NCI-H748 (cell line): ENCODE data around the gene ADCY2.
"Not testable (repeated sequence)": the region's sequence is repeated elsewhere in the genome, so short reads cannot be mapped to it uniquely, and the experiment has no call there.

ENCODE experiments used
- DNase-seq: peaks from one replicate; lab custom pipeline; 2025; ENCODE audit not compliant: unreplicated experiment; lab: John Stamatoyannopoulos, UW

Gene ADCY2

DNA sequence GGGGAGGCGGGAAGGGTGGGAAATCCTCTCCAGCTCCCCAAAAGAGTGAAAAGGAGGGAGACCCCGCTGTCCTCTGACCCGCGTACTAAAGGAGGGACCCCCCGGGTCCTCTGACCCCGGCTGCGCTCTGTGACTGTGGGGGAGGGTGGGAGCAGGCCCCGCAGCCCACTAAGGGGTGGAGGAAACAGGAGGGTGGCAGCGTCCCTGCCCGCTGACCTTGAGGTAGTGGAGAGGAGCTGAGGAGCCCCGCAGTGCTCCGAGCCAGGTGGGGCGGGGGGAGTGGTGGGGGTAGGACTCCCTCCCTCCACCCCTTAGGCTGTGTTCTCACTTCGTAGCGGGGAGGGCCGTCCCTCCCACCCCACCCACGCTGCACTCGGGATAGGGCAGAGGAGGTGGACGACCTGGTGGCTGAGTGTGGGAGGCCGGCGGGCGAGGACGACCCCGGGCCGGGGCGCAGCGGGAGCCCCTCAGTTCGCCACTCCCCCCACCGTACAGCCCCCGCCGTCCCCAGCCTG, 449 bp upstream of the ADCY2 start:
- no peak for DNase-seq

DNA sequence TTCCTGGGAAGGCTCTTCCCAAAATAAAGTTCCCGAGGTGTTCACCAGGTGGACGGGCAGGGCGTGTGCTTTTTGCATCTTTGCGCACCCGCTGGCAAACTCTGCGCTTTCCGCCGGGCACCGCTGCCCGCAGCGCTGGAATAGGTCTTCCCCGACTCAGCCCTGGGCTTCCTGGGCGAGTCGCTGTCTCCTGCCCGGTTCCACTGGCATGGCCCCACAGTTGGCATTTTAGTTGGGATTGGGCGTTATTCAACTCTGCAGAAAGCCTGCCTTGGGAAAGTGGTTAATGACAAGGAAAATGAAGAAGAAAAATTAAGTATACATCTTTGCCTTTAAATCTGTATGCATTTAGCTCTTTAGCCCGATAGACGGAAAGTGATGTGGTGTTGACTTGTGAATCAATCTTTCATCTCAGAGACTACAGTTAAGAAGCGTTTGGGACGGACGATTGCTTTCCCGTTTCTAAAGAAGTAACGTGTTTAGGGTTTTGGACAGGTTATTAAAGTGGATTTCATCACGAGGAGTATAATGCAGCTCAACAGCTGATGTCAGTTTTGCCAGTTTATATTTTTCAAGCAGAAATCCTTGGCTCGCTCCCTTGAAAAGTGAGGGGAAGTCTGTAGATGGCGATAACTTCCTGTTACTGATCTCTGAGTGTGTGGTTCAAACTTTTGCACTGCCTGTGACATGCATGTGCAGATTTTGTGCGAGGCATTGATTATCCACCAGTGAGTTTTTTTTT, 946 bp downstream of the ADCY2 start:
- DNase-seq, result peak; percentile 78

DNA sequence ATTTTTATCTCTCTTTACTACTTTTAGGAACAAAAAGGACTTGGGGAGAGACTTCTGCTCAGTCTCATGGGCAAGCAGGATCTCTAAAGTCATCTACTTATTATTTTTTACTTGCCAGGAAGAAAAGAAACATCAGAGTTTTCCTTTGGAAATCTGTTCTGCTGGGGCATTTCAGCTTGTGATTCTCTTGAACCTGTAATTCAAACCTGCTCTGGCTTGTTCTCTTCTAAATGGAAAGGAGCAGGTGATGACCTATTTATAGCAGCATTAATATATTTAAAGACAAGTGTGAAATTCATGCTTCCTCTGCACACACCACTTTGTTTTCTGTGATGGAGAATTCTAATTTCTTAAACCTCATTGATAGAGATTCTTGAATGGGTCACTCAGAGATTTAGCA, 2.0 kb downstream of the ADCY2 start:
- DNase-seq, result no peak

DNA sequence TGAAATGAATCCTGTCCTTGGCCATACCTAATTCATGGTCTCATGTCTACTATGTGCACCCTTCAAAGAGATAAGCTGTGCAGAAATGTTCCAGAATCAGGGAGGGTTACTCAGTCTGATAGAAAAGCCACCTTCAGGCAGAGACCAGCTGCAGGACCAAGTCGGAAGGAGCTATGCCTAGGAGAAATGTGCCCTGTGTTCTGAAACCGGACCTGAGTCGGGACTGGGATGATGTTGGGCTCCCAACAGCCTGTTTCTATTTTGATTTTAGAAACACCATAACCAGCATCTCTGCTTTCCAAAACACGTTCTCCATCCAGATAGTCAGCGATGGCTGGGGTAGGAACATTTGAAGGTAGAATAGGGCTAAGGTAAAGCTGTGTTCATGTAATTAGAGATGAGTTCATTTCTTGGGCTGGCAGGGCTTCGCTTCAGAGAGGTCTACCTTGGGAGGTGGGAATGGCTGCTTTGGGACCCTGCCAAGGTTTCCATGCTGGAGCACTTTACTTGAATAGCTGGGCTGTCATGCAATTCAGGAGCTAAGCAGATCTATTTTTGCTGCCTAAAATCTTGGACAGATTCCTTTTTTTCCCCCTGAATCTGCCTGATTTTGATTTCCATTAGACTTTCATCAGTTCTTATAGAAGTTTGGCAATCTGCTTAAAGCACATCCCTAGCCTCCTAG, 2.8 kb downstream of the ADCY2 start:
- no peak for DNase-seq

DNA sequence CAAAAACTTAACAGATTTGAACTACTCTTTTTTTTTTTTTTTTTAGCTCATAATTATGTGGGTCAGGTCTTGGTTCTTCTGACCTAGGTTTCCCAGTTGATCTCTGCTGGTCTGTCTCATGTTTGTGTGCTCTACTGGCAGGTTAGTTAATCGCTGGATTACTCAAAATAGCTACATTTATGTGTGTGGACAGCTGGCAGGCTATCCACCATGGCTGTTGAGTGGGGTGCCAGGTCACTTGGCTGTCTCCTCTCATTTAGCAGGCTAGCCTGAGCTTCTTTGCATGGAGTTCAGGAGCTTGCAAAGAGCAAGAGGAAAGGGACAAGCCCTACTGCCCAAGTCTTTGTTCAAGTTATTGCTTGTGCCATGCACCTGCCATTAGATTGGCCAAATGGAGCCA, 9.3 kb downstream of the ADCY2 start:
- DNase-seq, result no peak

DNA sequence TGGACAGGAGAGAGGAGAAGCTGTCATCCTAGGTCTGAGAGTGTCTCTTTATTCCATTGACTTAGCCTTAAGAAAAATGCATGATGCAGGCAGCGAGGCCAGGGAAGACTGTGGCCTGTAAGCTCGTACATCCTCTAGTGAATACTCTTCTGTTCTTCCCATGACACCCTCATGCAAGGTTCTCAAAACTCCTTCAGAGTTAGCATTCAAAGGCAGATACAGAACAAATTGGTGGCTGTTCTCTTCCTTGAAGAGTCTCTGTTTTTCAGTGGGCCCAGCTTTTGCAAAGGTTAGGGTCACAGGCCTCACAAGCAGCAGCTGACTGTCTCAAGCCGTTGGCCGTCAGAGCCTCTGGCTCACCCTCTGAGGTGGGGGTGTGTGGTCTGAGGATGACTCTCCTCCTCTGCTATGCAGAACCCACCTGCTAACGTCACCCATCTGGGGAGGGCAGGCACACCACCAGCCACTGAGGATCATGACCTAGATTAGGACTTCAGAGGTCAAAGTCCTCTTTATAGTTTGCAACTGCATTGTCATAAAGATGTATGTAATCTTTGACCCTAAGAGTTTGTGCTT, 15.1 kb downstream of the ADCY2 start:
- no peak for DNase-seq

DNA sequence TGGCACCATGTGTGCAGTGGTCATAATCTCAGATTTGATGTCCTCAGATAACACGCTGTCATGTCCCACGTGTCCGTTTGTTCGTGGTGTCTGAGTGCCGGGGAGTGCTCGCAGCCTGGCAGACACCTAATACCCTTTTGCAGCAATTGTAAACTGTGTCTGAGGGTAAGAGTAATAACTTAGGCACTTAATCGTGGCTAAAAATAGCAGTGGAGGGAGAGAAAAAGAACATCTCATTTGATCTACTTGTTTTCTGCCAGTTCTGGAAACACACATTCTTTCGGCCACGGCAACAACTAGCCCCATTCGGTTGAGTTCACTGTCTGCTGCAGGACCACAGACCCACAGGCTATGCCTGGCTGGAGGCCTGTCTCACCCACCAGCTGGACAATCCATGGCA, 16.5 kb downstream of the ADCY2 start:
- no peak for DNase-seq

DNA sequence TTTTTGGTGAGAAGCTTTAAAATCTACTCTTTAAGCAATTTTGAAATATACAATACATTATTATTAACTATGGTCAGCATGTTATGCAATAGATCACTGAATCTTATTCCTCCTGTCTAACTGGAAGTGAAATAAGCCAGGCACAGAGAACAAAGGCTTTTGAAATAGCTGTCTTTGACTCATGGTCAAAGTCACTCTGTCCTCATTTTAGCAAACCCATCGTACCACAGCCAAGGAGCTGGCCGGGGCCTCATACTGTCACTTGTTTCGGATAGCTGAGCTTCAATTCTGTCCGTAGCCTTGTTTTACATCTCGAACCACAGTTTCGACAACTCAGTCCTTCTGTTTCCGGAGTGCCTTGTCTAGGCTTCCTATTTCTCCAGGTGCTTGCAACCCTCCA, 19.2 kb downstream of the ADCY2 start:
- no peak for DNase-seq

DNA sequence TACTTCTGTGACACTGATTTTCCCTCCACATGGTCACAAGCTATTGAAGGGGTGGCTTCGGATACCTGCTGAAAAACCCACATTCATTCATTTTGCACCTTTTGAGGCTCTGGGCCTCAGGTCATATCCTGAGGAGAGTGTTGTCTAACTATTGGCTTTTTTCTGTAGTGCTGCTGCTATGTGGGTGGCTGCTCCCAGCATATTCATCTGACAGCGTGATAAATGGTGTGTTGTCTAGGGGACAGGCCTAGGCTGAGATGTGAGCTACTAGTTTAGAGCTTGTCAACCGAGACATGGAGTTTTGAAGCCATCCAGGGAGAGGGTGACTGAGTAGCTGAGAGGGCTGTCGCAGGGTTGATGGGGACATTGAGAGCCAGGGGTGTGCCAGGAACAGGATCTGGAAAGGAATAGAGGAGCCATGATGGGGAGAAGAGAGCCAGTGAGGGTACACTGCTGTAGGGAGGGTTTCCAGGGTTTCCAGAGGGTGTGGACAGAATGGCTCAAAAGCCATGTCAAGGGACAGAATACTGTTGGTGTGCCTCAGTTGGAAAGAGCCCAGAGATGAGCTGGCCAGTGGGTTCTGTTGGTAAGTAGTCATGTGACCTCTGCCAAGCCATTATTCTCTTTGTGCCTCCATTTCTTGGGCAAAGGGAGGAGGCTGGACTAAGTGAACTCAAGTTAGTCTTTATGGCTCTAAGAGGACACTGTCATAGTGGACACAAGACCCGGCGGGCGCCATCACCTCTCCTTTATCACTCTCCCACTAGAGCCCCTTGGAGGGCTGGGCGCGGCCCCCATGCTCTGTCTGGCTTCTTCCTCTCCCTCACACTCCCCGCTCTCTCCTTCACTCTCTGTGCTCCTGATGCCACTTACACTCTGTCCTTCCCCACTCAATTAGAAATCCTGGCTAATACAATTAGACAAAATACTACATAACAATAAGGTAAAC, 19.9 kb downstream of the ADCY2 start:
- no peak for DNase-seq

DNA sequence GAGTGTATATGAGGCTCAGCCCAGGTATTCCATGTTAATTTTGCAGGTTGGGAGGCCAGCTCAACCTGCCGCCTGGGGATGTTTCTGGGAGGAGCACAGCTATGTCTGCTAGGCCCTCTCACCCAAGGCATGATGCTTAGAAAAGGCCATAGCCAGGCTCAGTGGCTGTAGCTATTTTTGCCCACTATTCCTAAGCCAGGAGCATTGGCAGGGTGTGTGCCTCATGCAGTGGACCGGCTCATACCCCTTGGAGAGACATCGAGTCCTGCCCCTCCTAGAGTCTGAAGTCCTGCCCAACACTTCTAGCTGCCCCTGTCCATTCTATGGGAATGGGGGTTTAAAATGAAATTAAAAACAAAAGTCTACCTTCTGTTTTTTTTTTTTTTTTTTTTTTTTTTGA, 22.3 kb downstream of the ADCY2 start:
- DNase-seq, result no peak

DNA sequence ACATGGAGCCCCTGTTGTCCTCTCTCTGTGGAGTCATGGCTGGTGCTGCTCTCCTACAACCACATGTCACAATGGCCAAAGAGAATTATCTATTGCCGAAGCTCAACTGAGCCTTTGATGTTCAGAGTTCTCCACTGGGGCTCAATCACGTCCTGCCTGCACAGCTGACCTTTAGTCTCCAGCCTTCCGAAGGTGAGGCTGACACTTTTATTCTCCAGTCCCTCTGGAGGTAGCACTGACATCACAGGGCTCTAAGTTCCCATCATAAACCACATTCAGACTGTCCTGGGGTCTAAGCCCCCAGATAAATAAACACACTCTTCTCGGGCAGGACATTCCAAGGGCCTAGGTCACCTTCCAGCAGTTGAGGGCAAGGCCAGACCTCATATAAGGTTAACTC, 23.4 kb downstream of the ADCY2 start:
- no peak for DNase-seq

DNA sequence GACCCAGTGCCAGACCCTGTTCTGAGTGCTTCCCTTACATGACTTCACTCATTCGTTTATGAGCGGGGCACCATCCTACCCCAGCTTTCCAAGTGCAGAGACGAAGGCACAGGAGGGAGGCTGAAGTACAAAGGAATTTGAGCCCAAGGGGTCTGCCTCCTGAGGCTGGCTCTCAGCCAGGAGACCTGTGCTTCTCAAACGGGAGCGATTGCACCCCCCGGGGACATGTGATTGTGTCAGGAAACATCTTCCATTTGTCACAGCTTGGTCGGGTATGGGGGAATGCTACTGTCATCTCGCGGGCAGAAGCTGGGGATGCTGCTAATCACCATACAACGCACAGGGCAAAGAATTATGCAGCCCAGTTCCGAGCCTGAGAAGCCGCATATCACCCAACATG, 23.9 kb downstream of the ADCY2 start:
- no peak for DNase-seq

DNA sequence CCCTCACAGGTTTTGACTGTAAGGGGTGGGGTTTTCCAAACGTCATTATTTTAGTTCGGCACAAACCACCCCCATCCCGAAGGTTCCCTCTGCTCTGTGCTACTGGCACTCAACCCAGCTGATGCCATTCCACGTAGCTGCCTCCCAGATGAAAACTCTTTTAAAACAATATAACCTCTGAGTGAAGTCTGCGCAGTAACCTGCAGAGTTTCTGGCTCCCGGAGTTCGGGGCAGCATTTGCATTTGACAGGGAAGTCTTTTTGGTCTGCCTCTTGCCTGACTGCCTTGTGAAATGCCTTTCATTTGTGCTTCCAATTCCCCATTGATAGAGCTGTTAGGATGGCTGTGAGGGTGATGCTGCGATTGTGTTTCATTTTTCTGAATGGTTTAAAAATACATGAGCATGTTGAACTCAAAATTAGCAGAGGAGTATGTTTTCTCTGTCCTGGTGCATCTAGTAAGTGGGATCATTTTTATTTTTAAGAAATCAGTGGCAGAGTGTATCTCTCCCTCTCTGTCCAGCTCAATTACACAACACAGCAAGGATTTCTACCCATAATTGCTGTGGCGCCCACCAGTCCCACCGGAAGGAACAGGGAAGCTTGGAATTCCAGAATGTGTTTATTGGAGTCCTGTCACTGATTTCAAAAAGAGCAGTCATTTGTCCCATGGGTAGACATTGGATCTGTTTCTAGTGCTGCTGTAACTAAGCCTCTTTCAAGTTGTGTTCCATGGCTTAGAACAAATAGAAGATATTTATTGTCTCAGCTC, 24.8 kb downstream of the ADCY2 start:
- DNase-seq, result no peak

DNA sequence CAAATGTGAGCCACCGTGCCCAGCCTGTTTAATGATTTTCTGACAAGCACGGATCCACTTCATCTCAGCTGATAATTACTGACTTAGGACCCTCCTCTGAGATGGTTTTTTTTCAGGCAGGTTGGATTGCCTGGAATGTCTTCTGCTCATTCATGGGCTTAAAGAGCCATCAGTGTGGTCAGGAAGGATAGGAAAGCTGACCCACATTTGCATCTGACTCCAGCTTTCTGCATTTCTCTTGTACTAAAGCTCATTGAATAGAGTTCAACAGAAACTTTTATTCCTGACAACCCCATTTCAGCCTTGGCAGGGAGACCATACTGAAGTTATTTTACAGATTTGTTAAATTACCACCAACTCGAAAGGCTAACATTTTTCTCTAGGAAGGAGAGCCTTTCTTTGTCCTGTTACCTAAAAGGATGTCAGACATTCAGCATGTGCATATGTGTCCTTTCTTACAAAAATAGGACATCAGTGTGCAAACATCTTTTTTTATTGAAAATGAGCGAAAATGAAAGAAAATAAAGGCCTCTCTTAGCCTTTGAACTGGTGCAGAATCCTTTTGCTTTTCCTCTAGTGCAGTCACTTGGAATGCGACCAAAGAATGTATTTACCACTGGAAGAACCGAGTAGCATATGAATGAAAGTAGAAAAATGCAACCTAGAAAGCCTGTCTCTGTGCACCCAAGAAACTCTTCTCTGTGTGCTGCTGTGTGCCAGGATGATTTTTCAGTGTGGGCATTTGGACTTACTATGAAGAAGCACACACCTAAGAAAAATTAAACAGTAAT, 26.6 kb downstream of the ADCY2 start:
- no peak for DNase-seq

DNA sequence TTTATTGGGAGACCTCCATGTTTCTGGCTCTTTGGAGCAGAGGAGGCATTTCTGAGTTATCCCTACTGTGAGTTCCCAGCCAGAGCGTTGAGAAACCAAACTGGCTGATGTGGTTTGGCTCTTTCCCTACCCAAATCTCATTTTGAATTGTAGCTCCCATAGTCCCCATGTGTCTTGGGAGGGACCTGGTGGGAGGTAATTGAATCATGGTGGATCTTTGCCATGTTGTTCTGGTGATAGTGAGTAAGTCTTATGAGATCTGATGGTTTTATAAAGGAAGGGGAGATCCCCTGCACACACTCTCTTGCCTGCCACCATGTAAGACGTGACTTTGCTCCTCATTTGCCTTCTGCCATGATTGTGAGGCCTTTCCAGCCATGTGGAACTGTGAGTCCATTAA, 27.3 kb downstream of the ADCY2 start:
- not testable (repeated sequence) for DNase-seq

DNA sequence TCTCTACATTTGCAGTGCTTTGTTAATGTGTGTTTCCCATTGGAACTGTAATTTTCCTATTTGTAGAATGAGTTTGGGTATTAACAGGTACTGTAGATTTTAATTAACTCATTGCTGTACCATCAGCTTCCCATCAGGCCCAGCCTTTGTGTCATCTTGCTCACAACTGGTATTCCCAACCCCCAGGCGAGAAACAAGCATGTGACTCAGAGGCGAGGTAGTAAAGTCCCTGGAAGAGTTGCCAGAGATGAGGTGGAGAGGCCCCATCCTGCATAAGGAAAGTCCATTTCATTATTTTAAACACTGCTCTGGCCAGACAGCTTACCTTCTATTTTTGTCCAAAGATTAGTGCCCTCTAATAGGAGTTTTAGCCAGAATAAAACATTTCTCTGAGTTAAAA, 29.9 kb downstream of the ADCY2 start:
- no peak for DNase-seq

DNA sequence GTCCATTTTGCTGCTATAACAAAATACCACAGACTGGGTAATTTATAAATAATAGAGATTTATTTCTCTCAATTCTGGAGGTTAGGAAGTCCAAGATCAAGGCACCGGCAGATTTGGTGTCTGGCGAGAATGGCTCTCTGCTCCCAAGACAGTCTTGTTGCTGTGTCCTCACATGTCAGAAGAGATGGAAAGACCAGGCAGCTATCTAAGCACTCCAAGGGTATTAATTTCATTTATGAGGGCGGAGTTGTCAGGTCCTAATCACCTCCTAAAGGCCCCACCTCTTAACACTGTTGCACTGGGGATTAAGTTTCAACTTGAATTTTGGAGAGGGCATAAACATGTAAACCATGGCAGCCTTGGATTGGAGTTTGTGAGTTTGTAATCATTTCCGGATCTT, 30.3 kb downstream of the ADCY2 start:
- DNase-seq, result no peak

DNA sequence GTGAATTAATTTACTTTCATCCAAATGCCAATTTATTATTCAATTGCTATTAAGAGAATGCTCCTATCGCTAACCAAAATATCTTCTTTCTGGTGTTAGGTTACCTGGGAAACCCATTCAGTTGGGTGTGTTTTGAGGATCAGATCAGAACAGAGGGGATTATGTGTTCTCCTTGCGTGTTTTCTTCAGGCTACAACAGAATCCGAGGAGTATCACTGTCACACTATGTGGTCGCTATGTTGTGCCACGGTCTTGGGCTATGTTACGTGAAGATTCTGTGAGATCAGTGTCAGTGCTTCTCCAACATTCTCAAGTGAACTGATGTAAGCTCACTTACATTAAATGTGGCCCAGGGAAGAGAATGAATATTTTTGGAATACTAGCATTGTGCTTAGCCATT, 39.0 kb downstream of the ADCY2 start:
- no peak for DNase-seq

DNA sequence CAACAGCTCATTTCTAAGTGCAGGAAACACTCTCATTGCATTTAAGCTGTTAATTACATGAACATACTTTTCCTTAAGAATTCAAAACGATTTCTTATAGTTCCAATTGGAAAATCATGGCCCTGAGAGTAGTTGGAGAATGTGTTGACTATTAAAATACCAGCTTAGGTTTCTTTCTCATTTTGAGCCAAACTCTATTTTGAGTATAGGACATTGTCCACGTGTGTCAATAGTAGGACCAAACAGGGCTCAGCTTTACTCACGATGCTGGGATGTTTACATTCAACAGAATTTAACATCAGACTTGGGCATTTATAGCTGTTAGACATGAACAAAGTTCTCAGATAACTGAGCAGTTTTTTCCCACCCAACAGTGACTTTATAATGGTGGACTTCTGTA, 39.6 kb downstream of the ADCY2 start:
- no peak for DNase-seq

DNA sequence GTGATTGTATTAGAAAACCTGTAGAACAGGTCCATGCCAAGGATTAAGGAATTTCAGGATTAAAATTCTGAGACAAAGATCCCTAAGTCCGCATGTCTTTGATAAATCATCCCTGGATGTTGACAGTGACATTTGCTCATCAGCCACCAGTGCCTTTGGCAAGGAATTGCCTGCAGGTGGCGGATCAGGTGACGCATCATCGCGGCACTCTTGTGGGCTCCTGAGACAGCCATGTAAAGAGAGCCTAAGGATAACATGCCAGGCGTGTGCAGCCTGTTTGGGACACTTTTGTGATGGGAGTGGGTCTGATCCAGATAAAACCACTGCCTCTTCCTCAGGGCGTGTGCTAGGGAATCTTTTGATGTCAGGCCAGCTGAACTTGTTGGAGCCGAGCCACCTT, 40.6 kb downstream of the ADCY2 start:
- DNase-seq, result peak; percentile 94
